Sigmoid colon (tissue), 7 donors: Measurements from ENCODE around the gene RHBDL1. TPM values are rescaled to one million over a fixed set of nuclear protein-coding genes. Genes with fewer than 3 reads are reported as not detected.

ENCODE experiments used
- DNase-seq: peaks from one replicate; pipeline ENCODE4 v3.0.0-alpha.2; 2019
- H3K27ac ChIP-seq, 4 donors: fragments of 200-600 bp; sonication (generic); one replicate each; pipeline ENCODE4 v1.5.1; 2016 to 2019; ENCODE audit warnings: mild to moderate bottlenecking in 1 of 4
- H3K27me3 ChIP-seq, 3 donors: fragments of 200-600 bp; sonication (generic); one replicate each; pipeline ENCODE4 v1.5.1; 2019; ENCODE audit warnings: mild to moderate bottlenecking in 1 of 3
- H3K36me3 ChIP-seq, 4 donors: fragments of 200-600 bp; sonication (generic); one replicate each; pipeline ENCODE4 v1.5.1; 2016 to 2019
- H3K4me1 ChIP-seq, 4 donors: fragments of 200-600 bp; sonication (generic); one replicate each; pipeline ENCODE4 v1.5.1; 2017 to 2019
- H3K4me3 ChIP-seq, 4 donors: fragments of 200-600 bp; sonication (generic); one replicate each; pipeline ENCODE4 v1.5.1; 2017 to 2019; ENCODE audit warnings: mild to moderate bottlenecking in 2 of 4, moderate library complexity in 1 of 4
- H3K9me3 ChIP-seq, 4 donors: fragments of 200-600 bp in 3 of 4; sonication (generic) in 3 of 4; one replicate each; pipeline versions ENCODE4 v1.5.1 to v1.6.1; 2013 to 2019
- CTCF ChIP-seq, 4 experiments: fragments of 450-650 bp in 3 of 4; fragments of 200-600 bp in 1 of 4; IDR thresholded peaks; one replicate each; pipeline ENCODE4 v1.5.1; 2016 to 2019; ENCODE audit warnings: antibody characterized with exemption in 4 of 4, mild to moderate bottlenecking in 3 of 4, moderate library complexity in 2 of 4
- EP300 ChIP-seq, 4 donors: sonication (generic); formaldehyde crosslinking; IDR thresholded peaks; one replicate each; pipeline ENCODE4 v1.6.1; 2017; ENCODE audit warnings: antibody characterized with exemption in 4 of 4
- POLR2A ChIP-seq, 2 donors: fragments of 450-650 bp; IDR thresholded peaks; one replicate each; pipeline ENCODE4 v1.6.1; 2016; ENCODE audit warnings: antibody characterized with exemption in 2 of 2, mild to moderate bottlenecking in 2 of 2, moderate library complexity in 2 of 2
- POLR2AphosphoS5 ChIP-seq, 4 donors: sonication (generic); formaldehyde crosslinking; IDR thresholded peaks; one replicate each; pipeline ENCODE4 v1.6.1; 2017; ENCODE audit warnings: antibody characterized with exemption in 4 of 4
- WGBS, 2 donors: extraction: QIAGEN DNeasy Blood & Tissue Kit; methylation state at CpG; one replicate each; pipeline ENCODE4 v1.1.7; 2013; 5-methylcytosine and 5-hydroxymethylcytosine counted together
- intact Hi-C: fragments of 100-400 bp; cut with DNase I; formaldehyde crosslinking; loops from one replicate; pipeline ENCODE4 v1.15.1; 2023
- polyA plus RNA-seq, 3 donors: library from polyadenylated mRNA; stranded (reverse); fragments of 200-250 nt; gene quantifications; one replicate each; pipeline ENCODE4 v1.2.3, GENCODE V29; 2013
- total RNA-seq, 4 donors: library from RNA; depleted of rRNA; stranded (reverse); fragments of >200 nt; gene quantifications; one replicate each; pipeline ENCODE4 v1.1.0, GENCODE V29; 2016
- donor health status: healthy with polysubstance abuse.
- donor health status: Bipolar disorder and iron deficiency.
- donor health status: healthy.

The RHBDL1 gene
- total and polyA plus RNA-seq, 7 donors, result 0.46 to 6.1 (median 1.5) TPM; not detected in 2

DNA sequence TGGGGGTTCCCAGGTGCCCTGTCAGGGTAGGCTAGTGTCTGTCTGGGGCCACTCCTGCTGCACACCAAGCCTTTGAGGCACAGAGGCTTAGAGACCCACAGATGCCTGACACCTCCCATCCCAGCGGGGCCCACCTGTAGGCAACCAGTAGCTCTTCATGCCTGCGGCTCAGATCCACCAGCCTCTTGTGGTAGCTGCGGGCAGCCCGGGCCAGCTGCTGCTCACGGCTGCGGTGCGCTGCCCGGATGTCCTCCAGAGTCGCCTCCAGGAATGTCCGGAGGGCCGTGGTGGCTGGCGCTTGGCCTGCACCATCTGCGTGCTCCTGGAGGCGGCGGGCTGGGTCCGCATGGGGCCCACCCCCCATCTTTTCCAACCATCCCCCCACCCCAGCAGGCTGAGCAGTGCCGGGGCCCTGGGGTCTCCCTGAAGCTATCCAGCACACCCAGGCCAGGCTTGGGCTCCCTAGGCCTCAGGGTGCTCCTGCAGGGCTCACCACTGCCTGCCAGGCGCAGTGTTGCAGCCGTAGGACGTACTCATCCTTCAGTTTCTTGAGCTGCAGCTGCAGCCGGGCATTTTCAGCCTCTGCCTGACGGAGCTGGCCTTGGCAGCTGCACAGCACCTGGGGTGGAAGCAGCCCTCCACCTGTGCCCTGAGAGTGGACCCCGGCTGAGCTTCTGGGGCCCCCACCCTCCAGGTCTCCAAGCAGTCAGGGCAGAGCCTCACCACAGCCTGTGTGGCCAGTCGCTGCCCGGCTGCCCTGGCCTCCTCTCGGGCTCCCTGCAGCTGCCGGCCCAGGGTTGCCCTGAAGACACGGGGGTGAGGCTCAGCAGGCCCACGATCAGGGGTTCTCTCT lies 48.9 kb downstream of the RHBDL1 start:
- Histone ChIP-seq H3K27ac (no peak overlapping the region), H3K9me3 (no peaks in the 10 kb centered on the region), H3K27me3 (peaks cover 27 to 44% (median 30%) of the 10 kb centered on the region in 3 donors), H3K4me3 (no peak overlapping the region), H3K4me1 (peaks cover 0 to 58% (median 50%) of the 10 kb centered on the region in 4 donors), H3K36me3 (no peaks in the 10 kb centered on the region)
- DNase-seq, result no peak
- no peak for TF ChIP-seq EP300 (IDR thresholded peaks at IDR 0.05)
- TF ChIP-seq CTCF (IDR thresholded peaks at IDR 0.05), result no peak
- no peak for TF ChIP-seq POLR2A (IDR thresholded peaks at IDR 0.05)
- no peak for TF ChIP-seq POLR2AphosphoS5 (IDR thresholded peaks at IDR 0.05)
- intact Hi-C loops, result no loop called here
- 62 to 72% methylated on average over 29 of the region's 29 CpGs for WGBS, 2 donors

- WGBS, 2 donors, result 60 to 80% methylated on average over 7 of the region's 7 CpGs
- Histone ChIP-seq H3K4me3 (no peak overlapping the region), H3K4me1 (peaks cover 0 to 53% (median 44%) of the 10 kb centered on the region in 4 donors), H3K27ac (no peak overlapping the region), H3K9me3 (no peaks in the 10 kb centered on the region), H3K27me3 (peaks cover 27 to 45% (median 30%) of the 10 kb centered on the region in 3 donors), H3K36me3 (no peaks in the 10 kb centered on the region)
- DNase-seq, result no peak
- intact Hi-C loops, result no loop called here
- no peak for TF ChIP-seq POLR2A (IDR thresholded peaks at IDR 0.05)
- TF ChIP-seq EP300 (IDR thresholded peaks at IDR 0.05), result no peak
- no peak for TF ChIP-seq POLR2AphosphoS5 (IDR thresholded peaks at IDR 0.05)
- TF ChIP-seq CTCF (IDR thresholded peaks at IDR 0.05), result no peak
These were observed 49.5 kb downstream of the RHBDL1 start for GRCh38 chr16:725041-725376.

GRCh38 chr16:725463-726187 lies 50.2 kb downstream of the RHBDL1 start:
- no peak overlapping the region for H3K27ac ChIP-seq
- H3K4me1 ChIP-seq, result peaks cover 0 to 47% (median 39%) of the 10 kb centered on the region in 4 donors
- WGBS, 2 donors, result 21 to 74% methylated on average over 23 of the region's 23 CpGs
- H3K4me3 ChIP-seq, result no peak overlapping the region
- TF ChIP-seq POLR2A (IDR thresholded peaks at IDR 0.05), result no peak
- no peak for TF ChIP-seq POLR2AphosphoS5 (IDR thresholded peaks at IDR 0.05)
- no peak for TF ChIP-seq CTCF (IDR thresholded peaks at IDR 0.05)
- no peak for TF ChIP-seq EP300 (IDR thresholded peaks at IDR 0.05)
- H3K9me3 ChIP-seq, result no peaks in the 10 kb centered on the region
- DNase-seq, result no peak
- no peaks in the 10 kb centered on the region for H3K36me3 ChIP-seq
- intact Hi-C loops, result no loop called here
- H3K27me3 ChIP-seq, result peaks cover 27 to 45% (median 30%) of the 10 kb centered on the region in 3 donors

- no peak for DNase-seq
- 8 to 29% methylated on average over 9 of the region's 9 CpGs for WGBS, 2 donors
- TF ChIP-seq POLR2A (IDR thresholded peaks at IDR 0.05), result no peak
- no peak for TF ChIP-seq CTCF (IDR thresholded peaks at IDR 0.05)
- no peak for TF ChIP-seq POLR2AphosphoS5 (IDR thresholded peaks at IDR 0.05)
- TF ChIP-seq EP300 (IDR thresholded peaks at IDR 0.05), result no peak
- no peak overlapping the region for H3K4me3 ChIP-seq
- peaks cover 27 to 45% (median 30%) of the 10 kb centered on the region in 3 donors for H3K27me3 ChIP-seq
- H3K27ac ChIP-seq, result no peak overlapping the region
- H3K36me3 ChIP-seq, result no peaks in the 10 kb centered on the region
- H3K4me1 ChIP-seq, result peaks cover 0 to 44% (median 38%) of the 10 kb centered on the region in 4 donors
- intact Hi-C loops, result no loop called here
- no peaks in the 10 kb centered on the region for H3K9me3 ChIP-seq
These were observed 50.6 kb downstream of the RHBDL1 start for GRCh38 chr16:726188-726437.
